Left kidney (tissue), 2 donors: ENCODE results near the gene ELMO1. TPM values are rescaled to one million over a fixed set of nuclear protein-coding genes. Genes with fewer than 3 reads are reported as not detected.

Source experiments
- DNase-seq: peaks from one replicate; pipeline ENCODE4 v3.0.0-alpha.2; 2013
- polyA plus RNA-seq: library from polyadenylated mRNA; unstranded; fragments of 120-200 nt; gene quantifications from one replicate; pipeline ENCODE4 v1.2.1, GENCODE V29; 2013; ENCODE audit not compliant: insufficient read length

ELMO1 gene
- polyA plus RNA-seq, 1 donor, result 9.8 TPM

- DNase-seq, result no peak
These were observed 173.5 kb downstream of the ELMO1 start for GRCh38 chr7:37275078-37275710.

- DNase-seq, result no peak
These were observed 174.8 kb downstream of the ELMO1 start for GRCh38 chr7:37273891-37274290.

- no peak for DNase-seq
These were observed 178.8 kb downstream of the ELMO1 start for GRCh38 chr7:37269711-37270508.

- no peak for DNase-seq
These were observed 181.4 kb downstream of the ELMO1 start for GRCh38 chr7:37267251-37267650.

- DNase-seq, result no peak
These were observed 182.8 kb downstream of the ELMO1 start for GRCh38 chr7:37265876-37266275.

GRCh38 chr7:37265006-37265405 is 183.7 kb downstream of the ELMO1 start:
- no peak for DNase-seq

GRCh38 chr7:37262181-37262580 is 186.5 kb downstream of the ELMO1 start:
- DNase-seq, result no peak

GRCh38 chr7:37259319-37259821 is 189.3 kb downstream of the ELMO1 start:
- no peak for DNase-seq

- no peak for DNase-seq
These were observed 192.0 kb downstream of the ELMO1 start for GRCh38 chr7:37256631-37257030.

- DNase-seq, result no peak
These were observed 193.2 kb downstream of the ELMO1 start for GRCh38 chr7:37255327-37255944.

- no peak for DNase-seq
These were observed 197.4 kb downstream of the ELMO1 start for GRCh38 chr7:37251222-37251621.

GRCh38 chr7:37249240-37249639 is 199.4 kb downstream of the ELMO1 start:
- DNase-seq, result no peak

- DNase-seq, result no peak
These were observed 200.2 kb downstream of the ELMO1 start for GRCh38 chr7:37248396-37248861.

GRCh38 chr7:37247861-37248260 is 200.8 kb downstream of the ELMO1 start:
- no peak for DNase-seq

GRCh38 chr7:37245590-37245989 is 203.1 kb downstream of the ELMO1 start:
- DNase-seq, result no peak

- no peak for DNase-seq
These were observed 211.8 kb downstream of the ELMO1 start for GRCh38 chr7:37236906-37237305.

GRCh38 chr7:37235813-37236212 is 212.9 kb downstream of the ELMO1 start:
- no peak for DNase-seq

- DNase-seq, result peak; percentile 29
These were observed 213.7 kb downstream of the ELMO1 start for GRCh38 chr7:37234928-37235327.

GRCh38 chr7:37234334-37234733 is 214.3 kb downstream of the ELMO1 start:
- no peak for DNase-seq

- DNase-seq, result no peak
These were observed 217.1 kb downstream of the ELMO1 start for GRCh38 chr7:37231613-37232012.

- no peak for DNase-seq
These were observed 218.4 kb downstream of the ELMO1 start for GRCh38 chr7:37230221-37230620.

GRCh38 chr7:37229381-37229780 is 219.3 kb downstream of the ELMO1 start:
- no peak for DNase-seq
